ENCODE results near the gene SSR1. TPM values are rescaled to one million over a fixed set of nuclear protein-coding genes. Genes with fewer than 3 reads are reported as not detected.
A peak's percentile ranks its signal among the peaks of the same experiment; 100 is the strongest.

SSR1 gene
- total RNA-seq, 1 experiment from 2014 or later, result 318 TPM

DNA sequence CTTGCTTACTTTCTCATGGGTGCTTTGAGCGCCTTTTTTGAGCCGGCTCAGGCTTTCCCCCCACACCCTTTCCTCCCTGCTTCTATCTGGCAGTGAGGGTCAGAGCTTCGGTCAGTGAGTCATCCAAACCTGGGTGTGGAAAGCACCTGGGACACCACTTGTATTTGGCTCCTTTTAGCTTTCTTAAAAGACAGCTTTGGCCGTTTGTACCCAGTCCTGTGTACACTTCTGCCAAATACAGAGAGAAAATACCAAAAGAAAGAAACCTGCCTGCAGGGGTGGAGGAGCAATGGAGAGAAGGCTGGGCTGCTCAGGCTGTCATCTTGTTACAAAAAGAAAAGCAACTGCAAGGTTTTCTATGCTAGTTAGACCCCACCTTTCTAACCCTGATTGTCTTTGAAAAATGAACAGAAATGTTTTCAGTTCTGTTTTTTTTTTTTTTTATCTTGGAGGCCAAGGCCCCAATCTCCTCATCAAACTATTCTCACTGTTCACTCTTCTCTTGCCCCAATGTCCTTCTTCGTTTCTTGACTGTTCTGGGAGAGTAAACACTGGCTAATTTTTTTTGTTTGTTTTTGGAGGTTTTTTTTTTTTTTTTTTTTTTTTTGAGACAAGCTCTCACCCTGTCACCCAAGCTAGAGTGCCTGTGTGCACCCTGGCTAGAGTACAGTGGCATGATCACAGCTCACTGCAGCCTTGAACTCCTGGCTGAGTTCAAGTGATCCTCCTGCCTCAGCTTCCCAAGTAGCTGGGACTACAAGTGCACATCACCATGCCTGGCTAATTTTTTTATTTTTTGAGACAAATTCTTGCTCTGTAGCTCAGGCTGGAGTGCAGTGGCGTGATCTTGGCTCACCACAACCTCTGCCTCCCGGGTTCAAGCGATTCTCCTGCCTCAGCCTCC, 76.4 kb downstream of the SSR1 start:
- POLR2A ChIA-PET, result interaction anchor here (0.5 to 2.0 kb wide), 11 partner anchors 12 to 542 kb away, joined by 3 to 4 read pairs (median 3); no protein-coding TSS in a partner anchor
- CTCF ChIA-PET, result interaction anchor here (0.5 to 2.2 kb wide), 5 partner anchors 39 to 512 kb away, joined by 3 to 15 read pairs (median 3); no protein-coding TSS in a partner anchor
- Mint-ChIP-seq H3K9me3 (ENCODE audit: unreplicated experiment) (no peaks in the 10 kb centered on the region), H3K27ac (ENCODE audit: low read depth, unreplicated experiment) (peak overlapping the region; percentile 83), H3K4me3 (ENCODE audit: unreplicated experiment) (peak overlapping the region; percentile 35), H3K36me3 (ENCODE audit: insufficient read depth, unreplicated experiment) (peaks cover 65% of the 10 kb centered on the region), H3K27me3 (ENCODE audit: insufficient read depth, unreplicated experiment) (no peaks in the 10 kb centered on the region), H3K4me1 (ENCODE audit: insufficient read depth, unreplicated experiment) (peaks cover 23% of the 10 kb centered on the region)
- no TSS peak for BruUV-seq (replicated peaks)
- TF ChIP-seq, protein P1, sequence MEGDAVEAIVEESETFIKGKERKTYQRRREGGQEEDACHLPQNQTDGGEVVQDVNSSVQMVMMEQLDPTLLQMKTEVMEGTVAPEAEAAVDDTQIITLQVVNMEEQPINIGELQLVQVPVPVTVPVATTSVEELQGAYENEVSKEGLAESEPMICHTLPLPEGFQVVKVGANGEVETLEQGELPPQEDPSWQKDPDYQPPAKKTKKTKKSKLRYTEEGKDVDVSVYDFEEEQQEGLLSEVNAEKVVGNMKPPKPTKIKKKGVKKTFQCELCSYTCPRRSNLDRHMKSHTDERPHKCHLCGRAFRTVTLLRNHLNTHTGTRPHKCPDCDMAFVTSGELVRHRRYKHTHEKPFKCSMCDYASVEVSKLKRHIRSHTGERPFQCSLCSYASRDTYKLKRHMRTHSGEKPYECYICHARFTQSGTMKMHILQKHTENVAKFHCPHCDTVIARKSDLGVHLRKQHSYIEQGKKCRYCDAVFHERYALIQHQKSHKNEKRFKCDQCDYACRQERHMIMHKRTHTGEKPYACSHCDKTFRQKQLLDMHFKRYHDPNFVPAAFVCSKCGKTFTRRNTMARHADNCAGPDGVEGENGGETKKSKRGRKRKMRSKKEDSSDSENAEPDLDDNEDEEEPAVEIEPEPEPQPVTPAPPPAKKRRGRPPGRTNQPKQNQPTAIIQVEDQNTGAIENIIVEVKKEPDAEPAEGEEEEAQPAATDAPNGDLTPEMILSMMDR (IDR thresholded peaks at IDR 0.05; ENCODE audit: unreplicated experiment), result no peak
- intact Hi-C loops (cut with micrococcal nuclease), result loop anchor here (1.0 kb wide), 1 partner anchor 512 kb away; no protein-coding TSS in a partner anchor
- peak; percentile 85 for DNase-seq (ENCODE audit: unreplicated experiment)

- H3K36me3 Mint-ChIP-seq (ENCODE audit: insufficient read depth, unreplicated experiment), result peaks cover 68% of the 10 kb centered on the region
- peak overlapping the region; percentile 35 for H3K4me3 Mint-ChIP-seq (ENCODE audit: unreplicated experiment)
- ChIA-PET POLR2A (interaction anchor here (0.6 to 1.3 kb wide), 7 partner anchors 11 to 541 kb away, joined by 3 to 5 read pairs (median 4); no protein-coding TSS in a partner anchor), CTCF (interaction anchor here (0.8 to 2.2 kb wide), 4 partner anchors 8 to 511 kb away, joined by 3 to 15 read pairs (median 3); no protein-coding TSS in a partner anchor)
- H3K9me3 Mint-ChIP-seq (ENCODE audit: unreplicated experiment), result no peaks in the 10 kb centered on the region
- peak overlapping the region; percentile 83 for H3K27ac Mint-ChIP-seq (ENCODE audit: low read depth, unreplicated experiment)
- DNase-seq (ENCODE audit: unreplicated experiment), result peak; percentile 43
- intact Hi-C loops (cut with micrococcal nuclease), result loop anchor here (1.0 kb wide), 1 partner anchor 512 kb away; no protein-coding TSS in a partner anchor
- BruUV-seq (replicated peaks), result no TSS peak
- TF ChIP-seq, protein P1 (IDR thresholded peaks at IDR 0.05; ENCODE audit: unreplicated experiment), result no peak
- no peaks in the 10 kb centered on the region for H3K27me3 Mint-ChIP-seq (ENCODE audit: insufficient read depth, unreplicated experiment)
- H3K4me1 Mint-ChIP-seq (ENCODE audit: insufficient read depth, unreplicated experiment), result peaks cover 23% of the 10 kb centered on the region
These were observed 77.2 kb downstream of the SSR1 start for GRCh38 chr6:7235712-7236305.

GRCh38 chr6:7234547-7234946, 78.5 kb downstream of the SSR1 start:
- no peak for DNase-seq (ENCODE audit: unreplicated experiment)
- ChIA-PET CTCF (interaction anchor here (0.7 to 1.3 kb wide), 3 partner anchors 9 to 510 kb away, joined by 3 to 6 read pairs (median 3); no protein-coding TSS in a partner anchor), POLR2A (interaction anchor here (0.8 kb wide), 2 partner anchors 10 to 283 kb away, joined by 3 to 4 read pairs; no protein-coding TSS in a partner anchor)
- Mint-ChIP-seq H3K4me1 (ENCODE audit: insufficient read depth, unreplicated experiment) (peaks cover 23% of the 10 kb centered on the region), H3K9me3 (ENCODE audit: unreplicated experiment) (no peaks in the 10 kb centered on the region), H3K4me3 (ENCODE audit: unreplicated experiment) (no peak overlapping the region), H3K36me3 (ENCODE audit: insufficient read depth, unreplicated experiment) (peaks cover 71% of the 10 kb centered on the region), H3K27ac (ENCODE audit: low read depth, unreplicated experiment) (no peak overlapping the region), H3K27me3 (ENCODE audit: insufficient read depth, unreplicated experiment) (no peaks in the 10 kb centered on the region)
- TF ChIP-seq, protein P1 (IDR thresholded peaks at IDR 0.05; ENCODE audit: unreplicated experiment), result no peak
- intact Hi-C loops (cut with micrococcal nuclease), result no loop called here
- BruUV-seq (replicated peaks), result no TSS peak

DNA sequence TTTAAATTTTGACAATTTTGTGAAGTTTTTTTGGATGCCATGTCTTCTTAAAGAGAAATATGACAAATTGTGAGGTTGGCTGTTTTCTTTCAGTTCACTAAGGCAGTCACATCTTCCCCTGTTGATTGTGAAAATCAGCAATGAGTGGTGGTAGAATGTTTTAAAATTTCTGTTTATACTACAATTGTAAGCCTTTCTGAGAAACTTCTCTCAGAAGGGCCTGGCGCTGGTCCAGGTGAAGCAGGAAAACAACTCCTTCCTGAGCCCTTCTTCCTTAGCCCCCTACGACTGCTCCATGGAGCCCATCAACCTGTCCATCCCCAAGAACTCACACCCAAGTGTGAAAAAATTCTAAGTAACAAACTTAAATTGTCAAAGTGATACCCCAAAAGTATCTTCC, 80.6 kb downstream of the SSR1 start:
- Mint-ChIP-seq H3K27ac (ENCODE audit: low read depth, unreplicated experiment) (no peak overlapping the region), H3K9me3 (ENCODE audit: unreplicated experiment) (no peaks in the 10 kb centered on the region), H3K4me3 (ENCODE audit: unreplicated experiment) (no peak overlapping the region), H3K27me3 (ENCODE audit: insufficient read depth, unreplicated experiment) (no peaks in the 10 kb centered on the region), H3K4me1 (ENCODE audit: insufficient read depth, unreplicated experiment) (peaks cover 17% of the 10 kb centered on the region), H3K36me3 (ENCODE audit: insufficient read depth, unreplicated experiment) (peaks cover 77% of the 10 kb centered on the region)
- ChIA-PET POLR2A (interaction anchor here (0.7 kb wide), 1 partner anchor 23 kb away, joined by 3 read pairs; no protein-coding TSS in a partner anchor), CTCF (interaction anchor here (1.1 to 1.4 kb wide), 2 partner anchors 11 to 508 kb away, joined by 3 to 5 read pairs; no protein-coding TSS in a partner anchor)
- BruUV-seq (replicated peaks), result no TSS peak
- DNase-seq (ENCODE audit: unreplicated experiment), result no peak
- intact Hi-C loops (cut with micrococcal nuclease), result no loop called here
- TF ChIP-seq, protein P1 (IDR thresholded peaks at IDR 0.05; ENCODE audit: unreplicated experiment), result no peak

All from MCF 10A (cell line).